ENCODE measurements around the gene GRID2.

GRCh38 chr4:92268642-92269041 is 35.1 kb upstream of the GRID2 start:
- TF ChIP-seq, protein P1, sequence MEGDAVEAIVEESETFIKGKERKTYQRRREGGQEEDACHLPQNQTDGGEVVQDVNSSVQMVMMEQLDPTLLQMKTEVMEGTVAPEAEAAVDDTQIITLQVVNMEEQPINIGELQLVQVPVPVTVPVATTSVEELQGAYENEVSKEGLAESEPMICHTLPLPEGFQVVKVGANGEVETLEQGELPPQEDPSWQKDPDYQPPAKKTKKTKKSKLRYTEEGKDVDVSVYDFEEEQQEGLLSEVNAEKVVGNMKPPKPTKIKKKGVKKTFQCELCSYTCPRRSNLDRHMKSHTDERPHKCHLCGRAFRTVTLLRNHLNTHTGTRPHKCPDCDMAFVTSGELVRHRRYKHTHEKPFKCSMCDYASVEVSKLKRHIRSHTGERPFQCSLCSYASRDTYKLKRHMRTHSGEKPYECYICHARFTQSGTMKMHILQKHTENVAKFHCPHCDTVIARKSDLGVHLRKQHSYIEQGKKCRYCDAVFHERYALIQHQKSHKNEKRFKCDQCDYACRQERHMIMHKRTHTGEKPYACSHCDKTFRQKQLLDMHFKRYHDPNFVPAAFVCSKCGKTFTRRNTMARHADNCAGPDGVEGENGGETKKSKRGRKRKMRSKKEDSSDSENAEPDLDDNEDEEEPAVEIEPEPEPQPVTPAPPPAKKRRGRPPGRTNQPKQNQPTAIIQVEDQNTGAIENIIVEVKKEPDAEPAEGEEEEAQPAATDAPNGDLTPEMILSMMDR (IDR thresholded peaks at IDR 0.05 in 2 of 3, conservative IDR thresholded peaks at IDR 0.05 in 1 of 3; ENCODE audit: control insufficient read depth in 2 of 3, extremely low read depth in 1 of 3, insufficient read depth in 1 of 3, low read depth in 3 of 3, low read length in 3 of 3): no peak
- no peak for TF ChIP-seq REST (IDR thresholded peaks at IDR 0.05; ENCODE audit: low read depth, low read length)
- TF ChIP-seq, protein P2, sequence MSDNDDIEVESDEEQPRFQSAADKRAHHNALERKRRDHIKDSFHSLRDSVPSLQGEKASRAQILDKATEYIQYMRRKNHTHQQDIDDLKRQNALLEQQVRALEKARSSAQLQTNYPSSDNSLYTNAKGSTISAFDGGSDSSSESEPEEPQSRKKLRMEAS (IDR thresholded peaks at IDR 0.05; ENCODE audit: low read depth, low read length): no peak
- no peak for TF ChIP-seq CHD2 (IDR thresholded peaks at IDR 0.05; ENCODE audit: borderline replicate concordance, low read depth, low read length)
- no peak for TF ChIP-seq CHD4 (IDR thresholded peaks at IDR 0.05)

Measured in GM12878 (cell line).